IMR-90 (cell line): ENCODE data around the gene C2CD4C. TPM values are rescaled to one million over a fixed set of nuclear protein-coding genes. Genes with fewer than 3 reads are reported as not detected.

Experiments used
- ATAC-seq: fragments of 200-7000 bp; cut with Tn5 transposase; 2 replicates; pipeline ENCODE4 v1.9.1; 2020; ENCODE audit warnings: low read depth, mild to moderate bottlenecking, moderate library complexity
- BruUV-seq: library from RNA; stranded (reverse); fragments of 400-500 nt; replicated peaks from 2 replicates; lab custom pipeline; 2021; lab: Mats Ljungman, UMichigan
- CTCF ChIA-PET: fragments of 300-600 bp; formaldehyde crosslinking; extraction: SDS; loops from one replicate; lab custom pipeline; 2021; ENCODE audit warnings: antibody characterized with exemption; lab: Yijun Ruan, JAX
- POLR2A ChIA-PET: fragments of 300-600 bp; sonication (Branson Sonifier 250); formaldehyde crosslinking; loops from one replicate; lab custom pipeline; 2022; ENCODE audit warnings: antibody characterized with exemption; ENCODE audit not compliant: unreplicated experiment; lab: Charles Lee
- DNase-seq: peaks from one replicate; pipeline ENCODE4 v3.0.0; 2013
- H2AFZ ChIP-seq: replicated peaks from 2 replicates; pipeline ENCODE3; 2013; ENCODE audit warnings: low read length, mild to moderate bottlenecking; ENCODE audit not compliant: poor library complexity
- H2AK5ac ChIP-seq: 2 replicates; pipeline ENCODE4 v1.6.1; 2013; ENCODE audit warnings: low read depth, low read length, inconsistent platforms
- H2AK9ac ChIP-seq: replicated peaks from 2 replicates; pipeline ENCODE3; 2013; ENCODE audit warnings: mild to moderate bottlenecking, low read depth, low read length, moderate library complexity; ENCODE audit not compliant: poor library complexity
- H2BK120ac ChIP-seq: 2 replicates; pipeline ENCODE4 v1.6.1; 2013; ENCODE audit warnings: low read depth, low read length, inconsistent platforms
- H2BK15ac ChIP-seq: 3 replicates; pipeline ENCODE4 v1.6.1; 2013; ENCODE audit warnings: low read depth, low read length, inconsistent platforms
- H2BK20ac ChIP-seq: 2 replicates; pipeline ENCODE4 v1.6.1; 2013; ENCODE audit warnings: low read depth, mild to moderate bottlenecking, inconsistent platforms, low read length, moderate library complexity
- H2BK5ac ChIP-seq: 2 replicates; pipeline ENCODE4 v1.6.1; 2013; ENCODE audit warnings: mild to moderate bottlenecking, low read depth, low read length, inconsistent platforms; ENCODE audit not compliant: poor library complexity, severe bottlenecking
- H3K14ac ChIP-seq: replicated peaks from 2 replicates; pipeline ENCODE4 v1.6.1; 2013; ENCODE audit warnings: low read depth, low read length, inconsistent platforms
- H3K18ac ChIP-seq: 2 replicates; pipeline ENCODE4 v1.6.1; 2013; ENCODE audit warnings: low read depth, low read length, control low read depth
- H3K23ac ChIP-seq: 2 replicates; pipeline ENCODE4 v1.6.1; 2013; ENCODE audit warnings: low read depth, low read length, inconsistent platforms
- H3K27ac ChIP-seq: 2 replicates; pipeline ENCODE4 v1.5.1; 2013; ENCODE audit warnings: mild to moderate bottlenecking, control low read depth, low read length; ENCODE audit not compliant: insufficient read depth
- H3K27me3 ChIP-seq: 2 replicates; pipeline ENCODE4 v1.6.1; 2013; ENCODE audit warnings: low read length; ENCODE audit not compliant: control insufficient read depth, insufficient read depth
- H3K36me3 ChIP-seq: 2 replicates; pipeline ENCODE4 v1.6.1; 2013; ENCODE audit warnings: low read length, mixed read lengths; ENCODE audit not compliant: control insufficient read depth, insufficient read depth
- H3K4ac ChIP-seq: 2 replicates; pipeline ENCODE4 v1.6.1; 2013; ENCODE audit warnings: low read depth, low read length, inconsistent platforms
- H3K4me1 ChIP-seq: 2 replicates; pipeline ENCODE4 v1.6.1; 2013; ENCODE audit warnings: low read length, mixed read lengths; ENCODE audit not compliant: control insufficient read depth, insufficient read depth
- H3K4me2 ChIP-seq: 2 replicates; pipeline ENCODE4 v1.6.1; 2013; ENCODE audit warnings: low read depth, mild to moderate bottlenecking, control low read depth, low read length, moderate library complexity
- H3K4me3 ChIP-seq: 2 replicates; pipeline ENCODE4 v1.5.1; 2013; ENCODE audit warnings: low read depth, mild to moderate bottlenecking, control low read depth, low read length, moderate library complexity; ENCODE audit not compliant: insufficient read depth
- H3K56ac ChIP-seq: 2 replicates; pipeline ENCODE4 v1.6.1; 2013; ENCODE audit warnings: low read length, inconsistent platforms; ENCODE audit not compliant: insufficient read depth; ENCODE audit errors: extremely low read depth
- H3K79me1 ChIP-seq, 2 experiments: 2 replicates each; pipeline ENCODE4 v1.6.1; 2013; ENCODE audit warnings: low read length in 2 of 2, inconsistent platforms in 1 of 2, low read depth in 1 of 2
- H3K9ac ChIP-seq: 2 replicates; pipeline ENCODE4 v1.6.1; 2013; ENCODE audit warnings: low read depth, low read length, control low read depth
- H3K9me1 ChIP-seq: 2 replicates; pipeline ENCODE4 v1.6.1; 2013; ENCODE audit warnings: low read length, inconsistent platforms; ENCODE audit not compliant: insufficient read depth
- H3K9me3 ChIP-seq: 2 replicates; pipeline ENCODE4 v1.6.1; 2013; ENCODE audit warnings: low read length; ENCODE audit not compliant: control insufficient read depth, insufficient read depth
- H4K20me1 ChIP-seq: 2 replicates; pipeline ENCODE4 v1.6.1; 2013; ENCODE audit warnings: low read length, inconsistent platforms; ENCODE audit not compliant: insufficient read depth
- H4K5ac ChIP-seq: 2 replicates; pipeline ENCODE4 v1.6.1; 2013; ENCODE audit warnings: mild to moderate bottlenecking, low read depth, low read length, control low read depth
- H4K8ac ChIP-seq, 2 experiments: 2 replicates each; pipeline ENCODE4 v1.6.1; 2013; ENCODE audit warnings: low read depth in 2 of 2, low read length in 2 of 2, control low read depth in 1 of 2, inconsistent platforms in 1 of 2
- H4K91ac ChIP-seq: 2 replicates; pipeline ENCODE4 v1.6.1; 2013; ENCODE audit warnings: low read depth, low read length, inconsistent platforms; ENCODE audit not compliant: insufficient read depth
- FOS ChIP-seq: fragments of 150-350 bp; IDR thresholded peaks from 2 replicates; pipeline ENCODE4 v1.6.1; 2016; ENCODE audit warnings: low read depth, low read length
- MAFK ChIP-seq: IDR thresholded peaks from 2 replicates; pipeline ENCODE4 v1.6.1; 2012; ENCODE audit warnings: low read depth, low read length, improper control_type of control experiment
- MAZ ChIP-seq: IDR thresholded peaks from 2 replicates; pipeline ENCODE4 v1.6.1; 2012; ENCODE audit warnings: low read depth, mild to moderate bottlenecking, low read length, improper control_type of control experiment, moderate library complexity, borderline replicate concordance
- MXI1 ChIP-seq: IDR thresholded peaks from 2 replicates; pipeline ENCODE4 v1.6.1; 2012; ENCODE audit warnings: low read depth, mild to moderate bottlenecking, low read length, moderate library complexity, borderline replicate concordance
- RAD21 ChIP-seq: IDR thresholded peaks from 2 replicates; pipeline ENCODE4 v1.6.1; 2012; ENCODE audit warnings: low read length, improper control_type of control experiment
- RCOR1 ChIP-seq: IDR thresholded peaks from 2 replicates; pipeline ENCODE4 v1.6.1; 2012; ENCODE audit warnings: mild to moderate bottlenecking, low read length, improper control_type of control experiment; ENCODE audit not compliant: insufficient replicate concordance
- RFX5 ChIP-seq: IDR thresholded peaks from 2 replicates; pipeline ENCODE4 v1.8.0; 2012; ENCODE audit warnings: low read depth, mild to moderate bottlenecking, low read length, moderate library complexity
- SMC3 ChIP-seq: fragments of 150-350 bp; IDR thresholded peaks from 2 replicates; pipeline ENCODE4 v1.6.1; 2016; ENCODE audit warnings: low read depth, mild to moderate bottlenecking, antibody characterized with exemption, low read length, moderate library complexity
- WGBS, 2 experiments: methylation state at CpG; one replicate each; pipeline versions ENCODE4 v1.1.5 to v1.1.7; 2013; ENCODE audit warnings: missing lambda C conversion rate in 2 of 2; ENCODE audit not compliant: insufficient read length in 1 of 2; ENCODE audit errors: extremely low coverage in 2 of 2; 5-methylcytosine and 5-hydroxymethylcytosine counted together
- dilution Hi-C: fragments of 300-500 bp; cut with HindIII; formaldehyde crosslinking; loops from one replicate; pipeline ENCODE4 v1.14.3; 2018; ENCODE audit warnings: low sequenced_read_pairs; ENCODE audit not compliant: unreplicated experiment
- in situ Hi-C: fragments of 300-500 bp; cut with MboI; formaldehyde crosslinking; loops from 3 replicates; pipeline ENCODE4 v1.14.3; 2019; ENCODE audit warnings: low sequenced_read_pairs, inconsistent platforms, mixed read lengths
- intact Hi-C: fragments of 100-400 bp; cut with micrococcal nuclease; formaldehyde crosslinking; loops from 2 replicates; pipeline ENCODE4 v1.10.0; 2022
- polyA plus RNA-seq, 3 experiments: library from polyadenylated mRNA; depleted of rRNA; stranded (reverse); fragments of >200 nt; gene quantifications; 2 replicates each; pipeline ENCODE4 v1.2.3, GENCODE V29; 2012; ENCODE audit warnings: low replicate concordance in 1 of 3
- total RNA-seq: library from RNA; depleted of rRNA; stranded (reverse); fragments of >200 nt; gene quantifications from 2 replicates; pipeline ENCODE4 v1.2.3, GENCODE V29; 2012
- TF ChIP-seq, protein P1 (sequence below): fragments of 150-350 bp; IDR thresholded peaks from 2 replicates; pipeline ENCODE4 v1.6.1; 2016; ENCODE audit warnings: low read depth, mild to moderate bottlenecking, low read length, moderate library complexity, borderline replicate concordance

C2CD4C gene
- total and polyA plus RNA-seq, 2 of the 4 experiments (the other 2 are of a cell fraction), result under 0.01 to 0.07 TPM

DNA sequence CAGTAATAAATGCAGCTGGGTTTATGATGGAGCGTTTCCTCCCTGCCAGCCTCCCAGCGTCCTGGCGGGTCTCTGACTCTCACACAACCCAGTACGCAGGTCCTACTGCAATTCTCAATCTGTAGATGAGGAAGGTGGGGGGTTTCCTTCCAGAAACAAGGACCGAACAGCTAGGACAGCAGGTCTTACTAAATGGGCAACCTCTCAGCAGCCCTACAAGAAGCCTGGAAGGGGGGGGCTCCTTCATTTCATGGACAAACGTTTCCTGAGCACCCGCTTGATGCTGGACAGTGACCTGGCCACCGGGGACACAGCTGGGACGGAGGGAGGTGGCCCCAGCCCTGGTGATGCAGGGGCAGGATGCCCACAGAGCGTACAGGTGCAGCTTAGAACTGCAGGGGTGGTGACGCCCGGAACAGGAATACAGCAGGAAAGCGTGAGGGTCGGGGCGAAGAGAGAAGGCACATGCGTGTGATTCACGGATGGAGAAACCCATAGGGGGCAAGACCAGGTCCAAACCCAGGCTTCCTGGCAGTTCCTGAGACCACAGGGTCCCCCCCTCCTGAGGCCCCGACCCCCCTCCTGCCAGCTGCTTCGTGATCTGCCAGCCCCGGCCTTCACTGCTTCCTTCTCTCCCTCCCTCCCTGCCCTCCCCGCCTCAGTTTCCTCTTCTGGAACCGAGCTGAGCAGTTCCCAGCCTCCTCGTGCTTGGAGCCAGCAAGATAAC, 732 bp upstream of the C2CD4C start:
- Histone ChIP-seq H3K36me3 (no peaks in the 10 kb centered on the region), H3K27ac (no peak overlapping the region), H3K4me1 (no peaks in the 10 kb centered on the region), H3K56ac (no peak overlapping the region), H3K79me1 (no peaks in the 10 kb centered on the region), H2BK5ac (no peak overlapping the region), H2AK5ac (no peak overlapping the region), H4K20me1 (no peaks in the 10 kb centered on the region), H2BK120ac (no peak overlapping the region), H4K8ac (no peak overlapping the region), H4K91ac (no peak overlapping the region), H3K4me3 (peak overlapping the region; percentile 21; the same call in 1 of the 2 replicates), H3K27me3 (peaks cover 41% of the 10 kb centered on the region), H3K4me2 (peak overlapping the region; percentile 72; the same call in 1 of the 2 replicates), H3K18ac (no peak overlapping the region), H3K4ac (no peak overlapping the region), H3K9me1 (no peaks in the 10 kb centered on the region), H2BK20ac (no peak overlapping the region), H3K23ac (no peak overlapping the region), H2AK9ac (peak overlapping the region; percentile 85), H4K5ac (no peak overlapping the region), H3K9ac (no peak overlapping the region), H2BK15ac (no peak overlapping the region), H2AFZ (no peak overlapping the region), H3K9me3 (no peaks in the 10 kb centered on the region), H3K14ac (no peak overlapping the region)
- dilution Hi-C loops, result no loop called here
- BruUV-seq, result no TSS peak
- intact Hi-C loops, result no loop called here
- in situ Hi-C loops, result no loop called here
- CTCF ChIA-PET, result no interaction called here
- peak; percentile 27; the same call in 1 of the 2 replicates for ATAC-seq
- 12% methylated on average over 9 of the region's 23 CpGs; no CpG with 5 or more reads in 1 of the 2 experiments for WGBS, 2 experiments
- DNase-seq, result no peak
- TF ChIP-seq, protein P1, sequence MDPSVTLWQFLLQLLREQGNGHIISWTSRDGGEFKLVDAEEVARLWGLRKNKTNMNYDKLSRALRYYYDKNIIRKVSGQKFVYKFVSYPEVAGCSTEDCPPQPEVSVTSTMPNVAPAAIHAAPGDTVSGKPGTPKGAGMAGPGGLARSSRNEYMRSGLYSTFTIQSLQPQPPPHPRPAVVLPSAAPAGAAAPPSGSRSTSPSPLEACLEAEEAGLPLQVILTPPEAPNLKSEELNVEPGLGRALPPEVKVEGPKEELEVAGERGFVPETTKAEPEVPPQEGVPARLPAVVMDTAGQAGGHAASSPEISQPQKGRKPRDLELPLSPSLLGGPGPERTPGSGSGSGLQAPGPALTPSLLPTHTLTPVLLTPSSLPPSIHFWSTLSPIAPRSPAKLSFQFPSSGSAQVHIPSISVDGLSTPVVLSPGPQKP, result no peak
- no peak for TF ChIP-seq MAZ
- no peak for TF ChIP-seq RAD21
- TF ChIP-seq MAFK, result no peak
- no peak for TF ChIP-seq MXI1
- no peak for TF ChIP-seq SMC3
- TF ChIP-seq RFX5, result no peak
- TF ChIP-seq FOS, result no peak
- no peak for TF ChIP-seq RCOR1
- POLR2A ChIA-PET, result no interaction called here
